ENCODE results near the gene ELMOD2.

ELMOD2 gene

DNA sequence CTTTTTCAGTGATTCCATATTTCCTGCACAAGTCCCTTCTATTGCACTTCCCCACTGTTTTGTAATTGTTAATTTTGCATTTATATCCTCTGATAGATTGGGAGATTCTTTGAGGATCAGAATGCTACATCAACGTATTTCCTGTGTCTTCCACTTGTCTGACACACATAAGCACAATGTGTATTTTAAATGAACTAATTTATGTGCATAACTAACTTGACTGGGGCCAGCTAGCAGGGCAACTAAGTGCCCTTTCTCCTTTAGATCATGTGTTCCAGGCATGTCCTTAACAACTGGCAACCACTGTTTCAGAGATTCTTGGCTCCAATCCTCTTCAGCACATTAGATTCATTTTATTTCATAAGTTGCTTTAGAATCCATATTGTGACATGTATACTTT is 60.5 kb downstream of the ELMOD2 start:
- no peak for DNase-seq (ENCODE audit: low spot score)

- no peak for DNase-seq (ENCODE audit: low spot score)
Observed at GRCh38 chr4:140595065-140595464, 71.1 kb downstream of the ELMOD2 start.

GRCh38 chr4:140600408-140600807 is 76.4 kb downstream of the ELMOD2 start:
- no peak for DNase-seq (ENCODE audit: low spot score)

- no peak for DNase-seq (ENCODE audit: low spot score)
Observed at GRCh38 chr4:140602714-140603113, 78.7 kb downstream of the ELMOD2 start.

DNA sequence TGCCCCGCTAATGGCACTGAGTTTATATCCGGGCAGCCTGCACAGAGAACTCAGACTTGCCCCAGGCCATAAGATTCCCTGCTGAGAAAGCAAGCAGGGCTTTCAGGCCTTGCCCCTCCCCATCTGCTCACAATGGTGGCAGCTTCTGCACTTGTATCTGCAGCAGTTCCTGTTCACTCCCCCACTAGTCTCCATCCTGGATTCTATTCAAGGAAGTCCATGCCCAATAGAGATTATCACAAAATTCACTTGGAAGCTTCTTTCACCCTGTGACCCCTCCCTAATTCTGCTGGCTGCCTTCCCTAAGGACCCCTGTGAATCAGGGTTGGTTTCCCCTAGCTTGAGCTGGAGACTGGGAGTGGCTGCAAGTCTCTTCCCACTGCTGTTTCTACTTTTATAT is 79.3 kb downstream of the ELMOD2 start:
- DNase-seq (ENCODE audit: low spot score) = no peak
